ENCODE data around the gene USP32. TPM values are rescaled to one million over a fixed set of nuclear protein-coding genes. Genes with fewer than 3 reads are reported as not detected.
"Not testable (repeated sequence)": the region's sequence is repeated elsewhere in the genome, so short reads cannot be mapped to it uniquely, and the experiment has no call there.

The USP32 gene
- total RNA-seq, 1 experiment from 2014 or later = 31.0 TPM

DNA sequence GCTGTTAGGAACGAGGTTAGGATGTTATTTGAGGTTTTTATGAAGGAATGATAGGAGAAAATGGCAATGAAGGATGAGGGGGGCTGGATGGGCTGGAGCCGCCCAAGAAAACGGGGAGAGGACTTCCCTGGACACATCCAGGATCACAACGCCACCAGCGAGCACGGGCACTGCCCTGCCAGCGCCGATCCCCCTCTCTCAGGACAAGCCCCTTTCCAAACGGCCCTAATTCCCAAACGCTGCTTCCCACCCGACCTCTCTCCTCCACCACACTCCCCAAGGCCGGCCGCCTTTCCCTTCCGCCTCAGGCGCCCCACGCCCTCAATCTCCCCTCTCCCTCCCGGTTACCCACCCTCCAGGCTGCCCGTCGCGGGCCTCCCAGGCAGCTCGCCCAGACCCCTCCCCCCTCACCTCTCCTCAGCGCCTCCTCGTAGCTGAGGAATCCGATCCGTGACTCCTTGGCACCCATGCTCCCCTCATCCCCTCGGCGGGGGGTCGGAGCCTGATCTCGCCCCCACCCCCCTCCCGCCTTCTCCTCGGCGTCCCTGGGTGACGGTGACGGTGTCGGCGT lies 377 bp downstream of the USP32 start:
- DNase-seq = peak in 1 of 2 experiments; percentile 74
- peaks cover 5% of the 10 kb centered on the region; the same call in 1 of the 2 replicates for H3K4me1 ChIP-seq
- H3K9me3 ChIP-seq (replicated peaks) = no peaks in the 10 kb centered on the region
- peak overlapping the region; percentile 94 for H3K27ac ChIP-seq
- peak overlapping the region; percentile 93 for H3K4me3 ChIP-seq
- H3K27me3 ChIP-seq = no peaks in the 10 kb centered on the region
- no peaks in the 10 kb centered on the region for H3K36me3 ChIP-seq

DNA sequence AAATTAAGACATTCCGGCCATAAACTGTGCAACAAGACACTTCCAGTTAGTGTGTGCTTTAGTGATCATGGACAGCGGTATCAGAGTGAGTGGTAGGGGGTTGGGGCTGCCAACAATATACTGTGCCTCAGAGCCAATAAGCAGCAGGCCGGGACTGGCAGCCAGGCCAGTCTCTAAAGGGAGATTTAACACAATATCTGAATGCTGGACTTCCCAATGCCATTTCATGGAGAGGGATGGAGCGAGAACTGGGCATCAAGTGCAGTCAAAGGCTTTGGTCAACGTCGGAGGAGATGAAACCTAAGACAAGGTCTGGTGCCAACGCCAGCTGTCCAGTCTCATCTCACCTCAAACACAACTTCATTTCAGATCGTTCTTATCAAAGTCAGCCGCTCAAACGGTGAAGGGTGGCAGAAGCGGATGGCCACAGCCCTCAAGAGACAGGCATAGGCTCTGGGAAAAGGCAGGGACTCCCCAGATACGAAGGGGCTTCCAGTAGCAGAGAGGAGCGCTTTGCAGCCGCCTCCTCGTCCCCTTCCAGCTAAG lies 935 bp downstream of the USP32 start:
- Histone ChIP-seq H3K27ac (peak overlapping the region; percentile 94), H3K9me3 (replicated peaks) (no peaks in the 10 kb centered on the region), H3K27me3 (no peaks in the 10 kb centered on the region), H3K36me3 (no peaks in the 10 kb centered on the region), H3K4me1 (peaks cover 5% of the 10 kb centered on the region; the same call in 1 of the 2 replicates), H3K4me3 (peak overlapping the region; percentile 93)
- DNase-seq = peak; percentile 23 to 61

DNA sequence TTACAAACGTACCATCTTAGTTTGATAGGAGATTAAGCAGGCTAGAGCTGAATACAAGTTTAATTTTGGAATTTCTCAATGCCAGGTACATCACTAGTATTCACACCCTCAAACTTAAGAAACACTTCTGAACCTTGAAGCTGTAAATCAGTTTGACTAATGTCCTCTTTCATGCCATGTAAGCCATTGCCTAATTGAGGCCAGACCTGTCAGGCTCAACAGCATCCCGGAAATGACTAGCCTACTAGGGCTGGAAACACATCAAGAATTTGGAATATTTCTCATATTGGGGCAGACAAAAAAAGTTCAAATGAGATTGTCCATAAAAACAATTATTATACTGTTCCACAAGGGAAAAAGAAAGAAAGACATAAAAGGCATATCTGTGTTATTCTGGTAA lies 1.7 kb downstream of the USP32 start:
- Histone ChIP-seq H3K36me3 (no peaks in the 10 kb centered on the region), H3K27me3 (no peaks in the 10 kb centered on the region), H3K9me3 (replicated peaks) (no peaks in the 10 kb centered on the region), H3K27ac (no peak overlapping the region), H3K4me1 (peaks cover 5% of the 10 kb centered on the region; the same call in 1 of the 2 replicates), H3K4me3 (peak overlapping the region; percentile 93)
- no peak for DNase-seq

DNA sequence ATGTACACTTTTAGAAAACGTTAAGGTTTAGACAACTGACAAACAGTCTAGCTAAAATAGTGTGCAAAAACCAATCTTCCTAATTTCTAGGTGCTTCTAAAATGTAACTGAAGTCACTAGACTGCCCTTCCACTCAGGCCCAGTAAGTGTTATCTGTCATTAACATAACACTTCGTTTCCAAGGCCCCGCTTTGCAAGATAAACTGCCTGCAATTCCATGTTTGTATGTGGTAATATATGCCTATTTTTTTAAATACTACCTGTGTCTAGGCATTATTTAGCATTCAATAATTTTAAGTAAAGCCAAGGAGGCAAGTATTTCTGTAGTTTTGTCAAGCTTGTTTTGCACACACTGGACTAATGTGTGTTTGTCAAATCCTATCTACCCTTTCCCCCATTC lies 3.2 kb downstream of the USP32 start:
- H3K27ac ChIP-seq = no peak overlapping the region
- H3K9me3 ChIP-seq (replicated peaks) = no peaks in the 10 kb centered on the region
- no peak for DNase-seq
- no peaks in the 10 kb centered on the region for H3K27me3 ChIP-seq
- no peaks in the 10 kb centered on the region for H3K36me3 ChIP-seq
- H3K4me1 ChIP-seq = peaks cover 9% of the 10 kb centered on the region
- H3K4me3 ChIP-seq = no peak overlapping the region

DNA sequence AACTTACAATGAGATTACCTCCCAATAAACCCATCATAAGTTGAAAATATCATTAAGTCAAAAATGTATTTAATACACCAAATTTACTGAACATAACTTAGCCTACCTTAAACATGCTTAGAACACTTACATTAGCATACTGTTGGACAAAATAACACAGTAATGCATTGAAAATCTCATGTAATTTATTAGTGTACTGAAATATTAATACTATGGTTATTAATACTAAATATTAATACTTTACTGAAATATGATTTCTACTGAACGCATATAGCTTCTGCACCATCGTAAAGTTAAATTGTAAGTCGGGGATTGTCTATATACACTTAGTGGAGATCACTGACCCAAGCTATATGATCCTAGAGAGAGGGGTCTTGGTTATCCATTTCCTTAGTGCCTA lies 4.3 kb downstream of the USP32 start:
- DNase-seq = no peak

DNA sequence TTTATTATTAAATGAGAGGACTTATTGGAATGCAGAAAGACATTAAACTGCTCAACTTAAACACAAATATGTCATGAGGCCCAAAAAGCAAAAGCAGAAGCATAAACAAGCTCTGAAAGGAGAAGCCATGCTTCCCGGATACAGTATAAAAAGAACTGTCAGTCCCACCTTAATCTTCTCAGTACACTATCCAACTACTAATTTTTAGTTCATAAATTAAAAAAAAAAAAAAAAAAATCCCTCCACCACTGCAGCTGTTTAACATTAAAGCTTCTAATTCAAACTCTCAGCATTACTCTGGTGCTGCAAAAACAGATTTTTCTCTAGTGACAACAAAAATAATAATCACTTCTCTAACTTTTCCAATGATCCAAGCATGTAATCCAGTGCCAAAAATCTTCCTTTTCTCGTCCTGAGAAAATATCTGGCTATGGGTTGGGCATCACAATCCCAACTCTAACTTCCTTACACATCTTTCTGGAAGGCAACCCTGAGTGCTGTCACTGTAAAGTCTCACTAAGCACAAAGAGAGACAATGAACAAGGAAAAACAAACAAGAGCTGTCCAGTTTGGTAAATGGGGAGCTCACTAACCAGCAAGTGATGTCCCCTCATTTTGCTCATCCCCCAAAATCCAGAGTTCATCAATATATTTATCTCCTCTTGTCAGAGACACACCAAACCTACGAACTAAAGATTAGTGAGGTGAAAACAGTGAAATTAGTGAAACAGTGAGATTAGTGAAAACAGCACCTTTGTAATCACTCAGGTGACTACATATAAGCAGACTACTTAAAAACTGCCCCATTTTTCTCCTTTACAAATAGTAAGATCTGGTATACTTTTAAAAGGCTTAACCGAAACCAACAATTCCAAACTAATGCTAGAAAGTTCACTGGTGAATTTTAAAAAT lies 5.5 kb downstream of the USP32 start:
- Histone ChIP-seq H3K9me3 (replicated peaks) (no peaks in the 10 kb centered on the region), H3K4me1 (peaks cover 9% of the 10 kb centered on the region), H3K27ac (no peak overlapping the region), H3K36me3 (no peaks in the 10 kb centered on the region), H3K27me3 (no peaks in the 10 kb centered on the region), H3K4me3 (no peak overlapping the region)
- no peak for DNase-seq

More for the DNA sequence above, 4.3 kb downstream of the USP32 start:
- H3K27me3 ChIP-seq = no peaks in the 10 kb centered on the region
- no peak overlapping the region for H3K27ac ChIP-seq
- H3K9me3 ChIP-seq (replicated peaks) = no peaks in the 10 kb centered on the region
- H3K36me3 ChIP-seq = no peaks in the 10 kb centered on the region
- H3K4me1 ChIP-seq = peaks cover 9% of the 10 kb centered on the region
- H3K4me3 ChIP-seq = no peak overlapping the region

DNA sequence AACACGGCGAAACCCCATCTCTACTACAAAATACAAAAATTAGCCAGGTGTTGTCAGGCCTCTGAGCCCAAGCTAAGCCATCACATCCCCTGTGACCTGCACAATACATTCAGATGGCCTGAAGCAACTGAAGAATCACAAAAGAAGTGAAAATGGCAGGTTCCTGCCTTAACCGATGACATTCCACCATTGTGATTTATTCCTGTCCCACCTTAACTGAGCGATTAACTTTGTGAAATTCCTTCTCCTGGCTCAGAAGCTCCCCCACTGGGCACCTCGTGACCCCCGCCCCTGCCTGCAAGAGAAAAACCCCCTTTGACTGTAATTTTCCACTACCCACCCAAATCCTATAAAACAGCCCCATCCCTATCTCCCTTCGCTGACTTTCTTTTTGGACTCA lies 7.0 kb downstream of the USP32 start:
- not testable (repeated sequence) for H3K27ac ChIP-seq; H3K36me3 ChIP-seq; H3K4me1 ChIP-seq; DNase-seq; H3K4me3 ChIP-seq; H3K9me3 ChIP-seq (replicated peaks); H3K27me3 ChIP-seq

DNA sequence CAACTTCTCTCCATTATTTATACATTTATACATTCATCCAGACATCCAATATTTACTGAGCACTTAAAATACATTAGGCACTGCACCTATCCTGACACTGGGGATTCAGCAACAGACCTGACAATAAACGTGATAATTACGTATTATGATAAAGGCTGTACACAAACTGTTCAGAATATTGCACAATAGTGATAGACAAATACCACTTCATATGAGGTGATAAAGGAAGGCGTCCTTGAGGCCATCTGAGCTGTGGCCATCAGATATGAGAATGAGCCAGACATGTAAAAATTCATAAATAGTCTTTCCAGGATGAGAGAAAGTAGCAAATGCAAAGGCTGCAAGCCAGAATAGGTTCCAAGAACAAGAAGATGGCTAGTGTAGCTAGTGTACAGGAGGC lies 8.6 kb downstream of the USP32 start:
- no peaks in the 10 kb centered on the region for H3K36me3 ChIP-seq
- H3K9me3 ChIP-seq (replicated peaks) = no peaks in the 10 kb centered on the region
- DNase-seq = no peak
- H3K4me1 ChIP-seq = peaks cover 4% of the 10 kb centered on the region; the same call in 1 of the 2 replicates
- H3K27me3 ChIP-seq = no peaks in the 10 kb centered on the region
- no peak overlapping the region for H3K27ac ChIP-seq
- H3K4me3 ChIP-seq = no peak overlapping the region

DNA sequence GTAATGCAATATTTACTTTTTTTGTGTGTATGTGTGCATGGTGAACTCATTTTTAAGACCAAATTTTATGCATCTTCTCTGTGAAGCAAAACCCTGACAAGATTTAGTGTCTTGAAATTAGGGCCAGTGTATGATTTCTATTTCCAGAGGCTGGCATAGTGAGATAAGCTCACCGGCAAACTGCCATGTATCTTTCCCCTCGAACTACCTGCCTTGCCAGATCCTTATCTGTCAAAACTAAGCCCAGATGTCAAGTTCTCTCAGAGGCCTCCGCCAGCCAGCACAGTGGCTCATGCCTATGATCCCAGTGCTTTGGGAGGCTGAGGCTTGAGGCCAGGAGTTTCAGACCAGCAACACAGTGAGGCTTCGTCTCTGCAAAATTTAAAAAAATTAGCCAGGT lies 10.0 kb downstream of the USP32 start:
- H3K4me1 ChIP-seq = peaks cover 4% of the 10 kb centered on the region; the same call in 1 of the 2 replicates
- no peak overlapping the region for H3K27ac ChIP-seq

DNA sequence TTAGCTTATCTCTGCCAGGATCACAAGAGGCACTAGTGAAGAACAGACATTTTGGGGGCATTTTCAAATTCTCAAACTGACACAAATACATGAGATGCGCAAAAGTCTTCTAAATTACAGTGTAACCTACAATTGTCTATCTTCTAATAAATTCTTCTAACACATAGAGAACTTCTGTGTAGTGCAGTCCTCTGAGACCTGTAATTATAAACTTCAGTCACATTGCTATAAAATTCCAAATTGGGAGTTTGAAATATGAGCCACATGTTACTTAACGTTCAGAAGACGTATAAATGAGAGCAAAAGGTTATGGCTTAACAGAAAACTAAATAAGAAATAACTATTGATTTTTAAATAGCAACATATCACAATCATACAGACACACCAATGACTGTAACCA lies 12.5 kb downstream of the USP32 start:
- DNase-seq; H3K27me3 ChIP-seq; H3K36me3 ChIP-seq; H3K27ac ChIP-seq; H3K4me1 ChIP-seq; H3K4me3 ChIP-seq; H3K9me3 ChIP-seq (replicated peaks): not testable (repeated sequence)

More for the DNA sequence above, 10.0 kb downstream of the USP32 start:
- DNase-seq = no peak
- H3K9me3 ChIP-seq (replicated peaks) = no peaks in the 10 kb centered on the region
- no peaks in the 10 kb centered on the region for H3K36me3 ChIP-seq
- H3K27me3 ChIP-seq = no peaks in the 10 kb centered on the region
- H3K4me3 ChIP-seq = no peak overlapping the region

DNA sequence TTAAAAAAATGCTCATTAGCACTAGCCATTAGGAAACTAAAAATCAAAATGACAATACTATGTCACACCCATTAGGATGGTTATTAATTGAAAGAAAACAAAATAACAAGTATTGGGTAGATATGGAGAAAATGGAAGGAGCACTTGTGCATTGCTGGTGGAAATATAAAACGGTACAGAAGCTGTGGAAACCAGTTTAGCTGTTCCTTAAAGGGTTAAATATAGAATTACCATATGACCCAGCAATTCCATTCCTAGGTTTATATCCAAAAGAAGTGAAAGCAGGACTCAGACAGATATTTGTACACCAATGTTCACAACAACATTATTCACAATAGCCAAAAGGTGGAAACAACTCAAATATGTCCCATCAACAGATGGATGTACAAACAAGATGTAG lies 13.7 kb downstream of the USP32 start:
- H3K4me1 ChIP-seq; H3K27me3 ChIP-seq; H3K9me3 ChIP-seq (replicated peaks); DNase-seq; H3K27ac ChIP-seq; H3K4me3 ChIP-seq; H3K36me3 ChIP-seq: not testable (repeated sequence)

DNA sequence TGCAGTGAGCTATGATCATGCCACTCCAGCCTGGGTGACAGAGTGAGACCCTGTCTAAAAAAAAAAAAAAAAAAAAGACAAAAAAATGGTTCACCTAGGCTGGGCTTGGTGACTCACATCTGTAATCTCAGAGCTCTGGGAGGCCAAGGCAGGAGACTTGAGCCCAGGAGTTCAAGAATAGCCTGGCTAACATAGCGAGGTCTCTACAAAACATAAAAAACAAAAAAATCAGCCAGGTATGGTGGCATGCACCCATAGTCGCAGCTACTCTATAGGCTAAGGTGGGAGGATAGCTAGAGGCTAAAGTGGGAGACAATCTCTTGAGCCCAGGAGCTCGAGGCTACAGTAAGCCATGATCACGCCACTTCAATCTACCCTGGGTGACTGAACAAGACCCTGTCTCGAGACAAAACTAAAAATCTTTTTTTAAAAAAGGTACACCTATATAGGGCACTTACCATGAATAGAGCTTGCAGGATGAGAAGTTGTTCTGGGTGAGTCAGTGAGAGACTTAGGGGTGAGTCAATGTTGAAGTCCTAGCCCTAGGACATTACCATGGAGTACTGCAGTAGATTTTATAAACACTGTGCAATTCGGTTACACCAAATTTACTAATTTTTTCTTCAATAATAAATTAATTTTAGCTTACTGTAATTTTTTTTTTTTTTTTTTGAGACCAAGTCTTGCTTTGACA lies 19.0 kb downstream of the USP32 start:
- Histone ChIP-seq H3K9me3 (replicated peaks) (no peaks in the 10 kb centered on the region), H3K27ac (no peak overlapping the region), H3K4me1 (no peaks in the 10 kb centered on the region), H3K27me3 (no peaks in the 10 kb centered on the region), H3K36me3 (peaks cover 3% of the 10 kb centered on the region), H3K4me3 (no peak overlapping the region)
- no peak for DNase-seq

DNA sequence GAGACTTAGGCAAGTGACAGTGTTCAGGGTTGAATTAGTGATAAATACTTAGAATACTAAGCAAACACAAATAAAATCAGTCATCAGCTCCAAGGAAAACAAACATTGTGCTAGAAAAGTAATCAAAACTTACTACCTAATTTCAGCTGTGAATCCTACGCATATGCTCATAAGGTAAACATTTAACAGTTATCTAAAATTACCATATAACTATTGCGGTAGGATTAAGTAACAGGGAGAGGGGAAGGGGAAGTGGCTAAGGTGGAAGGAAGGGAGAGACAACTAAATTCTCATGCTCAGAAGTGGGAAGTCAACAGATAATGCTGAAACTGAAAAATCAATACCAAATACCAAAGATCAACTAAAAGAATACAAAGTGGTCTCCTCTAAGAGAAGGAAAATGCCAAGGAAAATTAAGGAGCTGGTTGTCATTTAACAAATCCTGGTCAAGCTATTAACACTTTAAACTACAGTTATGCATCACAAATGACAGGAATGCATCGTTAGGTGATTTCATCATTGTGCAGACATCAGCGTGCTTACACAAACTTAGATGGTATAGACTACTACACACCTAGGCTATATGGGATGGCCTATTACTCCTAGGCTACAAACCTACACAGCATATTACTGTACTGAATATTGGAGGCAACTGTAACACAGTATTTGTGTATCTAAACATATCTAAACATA lies 20.0 kb downstream of the USP32 start:
- H3K27me3 ChIP-seq = no peaks in the 10 kb centered on the region
- no peak for DNase-seq
- peaks cover 3% of the 10 kb centered on the region for H3K36me3 ChIP-seq
- no peak overlapping the region for H3K27ac ChIP-seq
- no peaks in the 10 kb centered on the region for H3K9me3 ChIP-seq (replicated peaks)
- no peak overlapping the region for H3K4me3 ChIP-seq
- H3K4me1 ChIP-seq = no peaks in the 10 kb centered on the region

DNA sequence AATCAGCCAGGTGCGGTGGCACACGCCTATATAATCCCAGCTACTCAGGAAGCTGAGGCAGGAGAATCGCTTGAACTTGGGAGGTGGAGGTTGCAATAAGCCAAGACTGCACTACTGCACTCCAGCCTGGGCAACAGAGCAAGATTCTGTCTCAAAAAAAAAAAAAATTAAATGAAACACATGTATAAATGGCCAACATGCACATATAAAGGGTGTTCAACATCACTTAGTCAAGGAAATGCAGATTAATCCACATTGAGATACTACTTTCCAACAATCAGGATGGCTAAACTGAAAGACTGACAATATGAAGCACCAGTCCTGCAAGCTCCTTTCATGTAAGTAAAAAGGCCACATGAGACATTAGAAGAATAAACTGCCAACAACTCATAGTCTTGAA lies 20.5 kb downstream of the USP32 start:
- Histone ChIP-seq H3K4me3 (no peak overlapping the region), H3K27ac (no peak overlapping the region), H3K36me3 (peaks cover 3% of the 10 kb centered on the region), H3K4me1 (no peaks in the 10 kb centered on the region), H3K27me3 (no peaks in the 10 kb centered on the region), H3K9me3 (replicated peaks) (no peaks in the 10 kb centered on the region)
- DNase-seq = no peak

Data from SJCRH30 (cell line).